HepG2 (cell line): ENCODE measurements around the gene ZMIZ1. TPM values are rescaled to one million over a fixed set of nuclear protein-coding genes. Genes with fewer than 3 reads are reported as not detected.

Source experiments
- ATF5 ChIP-seq: sonication (generic); formaldehyde crosslinking; IDR thresholded peaks from 2 replicates; pipeline ENCODE4 v1.4.0; 2020; ENCODE audit warnings: mild to moderate bottlenecking, low read depth, missing genetic modification reagents
- CBX5 ChIP-seq: sonication (generic); formaldehyde crosslinking; IDR thresholded peaks from 2 replicates; pipeline ENCODE4 v1.4.0; 2020; ENCODE audit warnings: missing genetic modification reagents, borderline replicate concordance
- CEBPG ChIP-seq: IDR thresholded peaks from 2 replicates; pipeline ENCODE4 v1.6.1; 2016
- CREB1 ChIP-seq, 2 experiments: fragments of 450-650 bp in 1 of 2; IDR thresholded peaks; 2 replicates each; pipeline ENCODE4 v1.6.1; 2016 to 2017; ENCODE audit warnings: control low read depth in 1 of 2, mild to moderate bottlenecking in 1 of 2, missing compliant biosample characterization in 1 of 2, missing genetic modification characterization in 1 of 2
- HMGA1 ChIP-seq: sonication (generic); formaldehyde crosslinking; conservative IDR thresholded peaks from 2 replicates; pipeline ENCODE4 v1.4.0; 2020; ENCODE audit warnings: missing genetic modification reagents
- HOXA5 ChIP-seq: sonication (generic); formaldehyde crosslinking; IDR thresholded peaks from 2 replicates; pipeline ENCODE4 v1.4.0; 2020; ENCODE audit warnings: missing genetic modification reagents
- KAT8 ChIP-seq: IDR thresholded peaks from 2 replicates; pipeline ENCODE4 v1.6.1; 2016; ENCODE audit warnings: missing genetic modification reagents, missing compliant biosample characterization
- MED8 ChIP-seq: sonication (generic); formaldehyde crosslinking; IDR thresholded peaks from 2 replicates; pipeline ENCODE4 v1.8.1; 2023; ENCODE audit warnings: mild to moderate bottlenecking, missing genetic modification reagents; ENCODE audit not compliant: insufficient replicate concordance
- MZF1 ChIP-seq: sonication (generic); formaldehyde crosslinking; IDR thresholded peaks from 2 replicates; pipeline ENCODE4 v1.8.1; 2023; ENCODE audit warnings: mild to moderate bottlenecking, missing genetic modification reagents, borderline replicate concordance
- RAD21 ChIP-seq: fragments of 450-650 bp; formaldehyde crosslinking; IDR thresholded peaks from 2 replicates; pipeline ENCODE4 v1.5.0; 2020; ENCODE audit warnings: mild to moderate bottlenecking
- TCF7L2 ChIP-seq: IDR thresholded peaks from 2 replicates; pipeline ENCODE4 v1.6.1; 2011; ENCODE audit warnings: mild to moderate bottlenecking, low read depth, low read length, moderate library complexity
- TERF1 ChIP-seq: sonication (generic); formaldehyde crosslinking; IDR thresholded peaks from 2 replicates; pipeline ENCODE4 v1.8.0; 2022; ENCODE audit warnings: mild to moderate bottlenecking, missing genetic modification reagents, moderate library complexity
- ZBTB33 ChIP-seq: sonication (generic); formaldehyde crosslinking; IDR thresholded peaks from 2 replicates; pipeline ENCODE4 v1.4.0; 2020; ENCODE audit warnings: missing genetic modification reagents
- ZFP36L2 ChIP-seq: sonication (generic); formaldehyde crosslinking; IDR thresholded peaks from 2 replicates; pipeline ENCODE4 v1.4.0; 2020; ENCODE audit warnings: missing genetic modification reagents
- ZNF260 ChIP-seq: sonication (generic); formaldehyde crosslinking; IDR thresholded peaks from 2 replicates; pipeline ENCODE4 v1.4.0; 2020; ENCODE audit warnings: missing genetic modification reagents, low read depth, mild to moderate bottlenecking, borderline replicate concordance
- ZNF318 ChIP-seq: sonication (generic); formaldehyde crosslinking; IDR thresholded peaks from 2 replicates; pipeline ENCODE4 v1.4.0; 2020; ENCODE audit warnings: mild to moderate bottlenecking, missing genetic modification reagents
- ZNF430 ChIP-seq: sonication (generic); formaldehyde crosslinking; IDR thresholded peaks from 2 replicates; pipeline ENCODE4 v1.9.0; 2021; ENCODE audit warnings: mild to moderate bottlenecking, missing genetic modification reagents
- ZNF576 ChIP-seq: sonication (generic); formaldehyde crosslinking; IDR thresholded peaks from 2 replicates; pipeline ENCODE4 v1.4.0; 2020; ENCODE audit warnings: mild to moderate bottlenecking, missing genetic modification reagents
- polyA plus RNA-seq, 8 experiments: library from polyadenylated mRNA; depleted of rRNA in 3 of 8; stranded (reverse) in 7 of 8; unstranded in 1 of 8; fragments of >200 nt; fragmentation: Illumina TruSeq in 4 of 8; extraction: Trizol in 4 of 8; gene quantifications; 2 replicates each; pipeline versions ENCODE4 v1.2.1 to v1.2.3, GENCODE V29; 2011 to 2016; ENCODE audit warnings: low read depth in 4 of 8, missing spikeins in 1 of 8, mixed read lengths in 1 of 8; ENCODE audit not compliant: insufficient read depth in 1 of 8
- total RNA-seq, 5 experiments: library from RNA; depleted of rRNA; stranded (reverse); fragments of >200 nt; fragmentation: Illumina TruSeq; extraction: Trizol; gene quantifications; 2 replicates each; pipeline ENCODE4 v1.2.3, GENCODE V29; 2016; ENCODE audit warnings: low read depth in 1 of 5

Gene ZMIZ1
- total and polyA plus RNA-seq, 2 of the 13 experiments (the other 11 are each of a cell fraction or from before 2014, with no cell fraction given): 5.3 to 10.2 TPM

GRCh38 chr10:79105150-79105739, 36.5 kb downstream of the ZMIZ1 start (continued):
- TF ChIP-seq ZNF318 (CRISPR knock-in tag) (no peak), CREB1 (IDR thresholded peaks at IDR 0.05) (no peak), CREB1 (CRISPR knock-in tag; IDR thresholded peaks at IDR 0.05) (no peak; the same call in none of the 2 replicates), TCF7L2 (no peak), ZNF260 (CRISPR knock-in tag) (no peak), HOXA5 (CRISPR knock-in tag) (no peak), ZFP36L2 (no peak), KAT8 (CRISPR knock-in tag) (peak; percentile 46; the same call in 1 of the 2 replicates), ZBTB33 (CRISPR knock-in tag) (no peak), CBX5 (CRISPR knock-in tag) (peak; percentile 50; the same call in 1 of the 2 replicates), RAD21 (CRISPR knock-in tag) (peak; percentile 37; the same call in 1 of the 2 replicates), MZF1 (no peak), ZNF430 (CRISPR knock-in tag) (no peak), ATF5 (no peak), TERF1 (CRISPR knock-in tag) (no peak), MED8 (no peak), ZNF576 (no peak), CEBPG (no peak), HMGA1 (no peak)
